ENCODE results near the gene KAT5. TPM values are rescaled to one million over a fixed set of nuclear protein-coding genes. Genes with fewer than 3 reads are reported as not detected.
"Not testable (repeated sequence)": the region's sequence is repeated elsewhere in the genome, so short reads cannot be mapped to it uniquely, and the experiment has no call there.

Gene KAT5
- total RNA-seq, 2 experiments from 2014 or later, result 60.1 to 67.1 TPM

- intact Hi-C loops (cut with micrococcal nuclease), result no loop called here
- Mint-ChIP-seq H3K27me3 (ENCODE audit: low read depth) (no peaks in the 10 kb centered on the region), H3K4me1 (ENCODE audit: low read depth) (no peaks in the 10 kb centered on the region), H3K36me3 (ENCODE audit: low read depth) (no peaks in the 10 kb centered on the region), H3K27ac (no peak overlapping the region), H3K4me3 (no peak overlapping the region), H3K9me3 (no peaks in the 10 kb centered on the region)
- DNase-seq, result no peak
- CTCF ChIA-PET, result interaction anchor here (0.6 kb wide), 2 partner anchors 151 to 492 kb away, joined by 4 read pairs; no protein-coding TSS in a partner anchor
Measured at GRCh38 chr11:65695459-65696241, 16.4 kb upstream of the KAT5 start.

- CTCF ChIA-PET, result interaction anchor here (1.2 kb wide), 1 partner anchor 83 kb away, joined by 3 read pairs; no protein-coding TSS in a partner anchor
- intact Hi-C loops (cut with micrococcal nuclease), result no loop called here
- Mint-ChIP-seq H3K4me3 (no peak overlapping the region), H3K27me3 (ENCODE audit: low read depth) (no peaks in the 10 kb centered on the region), H3K9me3 (no peaks in the 10 kb centered on the region), H3K4me1 (ENCODE audit: low read depth) (no peaks in the 10 kb centered on the region), H3K36me3 (ENCODE audit: low read depth) (no peaks in the 10 kb centered on the region), H3K27ac (no peak overlapping the region)
- DNase-seq, result no peak
Measured at GRCh38 chr11:65696802-65697552, 15.1 kb upstream of the KAT5 start.

- Mint-ChIP-seq H3K4me3 (no peak overlapping the region), H3K36me3 (ENCODE audit: low read depth) (no peaks in the 10 kb centered on the region), H3K9me3 (no peaks in the 10 kb centered on the region), H3K4me1 (ENCODE audit: low read depth) (no peaks in the 10 kb centered on the region), H3K27me3 (ENCODE audit: low read depth) (no peaks in the 10 kb centered on the region), H3K27ac (no peak overlapping the region)
- no peak for DNase-seq
- intact Hi-C loops (cut with micrococcal nuclease), result no loop called here
- CTCF ChIA-PET, result no interaction called here
Measured at GRCh38 chr11:65698205-65698604, 13.8 kb upstream of the KAT5 start.

- Mint-ChIP-seq H3K9me3 (no peaks in the 10 kb centered on the region), H3K27ac (no peak overlapping the region), H3K27me3 (ENCODE audit: low read depth) (no peaks in the 10 kb centered on the region), H3K4me1 (ENCODE audit: low read depth) (no peaks in the 10 kb centered on the region), H3K4me3 (no peak overlapping the region), H3K36me3 (ENCODE audit: low read depth) (no peaks in the 10 kb centered on the region)
- intact Hi-C loops (cut with micrococcal nuclease), result no loop called here
- CTCF ChIA-PET, result interaction anchor here (0.5 to 1.4 kb wide), 2 partner anchors 12 to 32 kb away, joined by 3 read pairs; no protein-coding TSS in a partner anchor
- no peak for DNase-seq
Measured at GRCh38 chr11:65699306-65699705, 12.7 kb upstream of the KAT5 start.

- CTCF ChIA-PET, result interaction anchor here (0.8 to 1.4 kb wide), 2 partner anchors 11 to 137 kb away, joined by 3 to 4 read pairs; no protein-coding TSS in a partner anchor
- H3K27me3 Mint-ChIP-seq (ENCODE audit: low read depth), result no peaks in the 10 kb centered on the region
- no peaks in the 10 kb centered on the region for H3K36me3 Mint-ChIP-seq (ENCODE audit: low read depth)
- DNase-seq, result no peak
- no peak overlapping the region for H3K4me3 Mint-ChIP-seq
- intact Hi-C loops (cut with micrococcal nuclease), result no loop called here
- H3K4me1 Mint-ChIP-seq (ENCODE audit: low read depth), result no peaks in the 10 kb centered on the region
- H3K27ac Mint-ChIP-seq, result no peak overlapping the region
- H3K9me3 Mint-ChIP-seq, result no peaks in the 10 kb centered on the region
Measured at GRCh38 chr11:65700399-65700798, 11.7 kb upstream of the KAT5 start.

- Mint-ChIP-seq H3K4me3 (no peak overlapping the region), H3K4me1 (ENCODE audit: low read depth) (peaks cover 1% of the 10 kb centered on the region)
Measured at GRCh38 chr11:65701686-65702085, 10.4 kb upstream of the KAT5 start.

GRCh38 chr11:65703846-65704245, 8.2 kb upstream of the KAT5 start:
- Mint-ChIP-seq H3K9me3 (no peaks in the 10 kb centered on the region), H3K36me3 (ENCODE audit: low read depth) (no peaks in the 10 kb centered on the region), H3K4me3 (no peak overlapping the region), H3K27me3 (ENCODE audit: low read depth) (no peaks in the 10 kb centered on the region), H3K4me1 (ENCODE audit: low read depth) (peaks cover 6% of the 10 kb centered on the region), H3K27ac (no peak overlapping the region)
- no peak for DNase-seq
- intact Hi-C loops (cut with micrococcal nuclease), result no loop called here
- CTCF ChIA-PET, result interaction anchor here (0.8 kb wide), 1 partner anchor 8 kb away, joined by 3 read pairs; the partner anchor contains the start of gene KAT5

More at GRCh38 chr11:65701686-65702085, 10.4 kb upstream of the KAT5 start:
- CTCF ChIA-PET, result interaction anchor here (0.6 kb wide), 1 partner anchor 120 kb away, joined by 3 read pairs; no protein-coding TSS in a partner anchor
- no peaks in the 10 kb centered on the region for H3K36me3 Mint-ChIP-seq (ENCODE audit: low read depth)
- intact Hi-C loops (cut with micrococcal nuclease), result no loop called here
- no peaks in the 10 kb centered on the region for H3K9me3 Mint-ChIP-seq
- DNase-seq, result no peak
- H3K27me3 Mint-ChIP-seq (ENCODE audit: low read depth), result no peaks in the 10 kb centered on the region
- H3K27ac Mint-ChIP-seq, result no peak overlapping the region

GRCh38 chr11:65706303-65706763, 5.7 kb upstream of the KAT5 start:
- H3K9me3 Mint-ChIP-seq; H3K27ac Mint-ChIP-seq; H3K27me3 Mint-ChIP-seq (ENCODE audit: low read depth); H3K4me1 Mint-ChIP-seq (ENCODE audit: low read depth); H3K36me3 Mint-ChIP-seq (ENCODE audit: low read depth); H3K4me3 Mint-ChIP-seq: not testable (repeated sequence)
- intact Hi-C loops (cut with micrococcal nuclease), result loop anchor here (1.0 to 2.0 kb wide), 3 partner anchors 63 to 112 kb away; no protein-coding TSS in a partner anchor
- CTCF ChIA-PET, result interaction anchor here (0.7 to 3.2 kb wide), 12 partner anchors 9 to 316 kb away, joined by 3 to 16 read pairs (median 3); partner anchors contain the start of genes AP5B1 and RNASEH2C
- peak; percentile 92 for DNase-seq

GRCh38 chr11:65707002-65707401, 5.0 kb upstream of the KAT5 start:
- H3K27me3 Mint-ChIP-seq (ENCODE audit: low read depth); H3K9me3 Mint-ChIP-seq; H3K36me3 Mint-ChIP-seq (ENCODE audit: low read depth); H3K27ac Mint-ChIP-seq; H3K4me3 Mint-ChIP-seq; DNase-seq: not testable (repeated sequence)
- intact Hi-C loops (cut with micrococcal nuclease), result loop anchor here (2.0 kb wide), 1 partner anchor 80 kb away; no protein-coding TSS in a partner anchor
- CTCF ChIA-PET, result interaction anchor here (1.2 to 3.2 kb wide), 2 partner anchors 73 to 82 kb away, joined by 3 to 16 read pairs; partner anchors contain the start of gene AP5B1
- peaks cover 11% of the 10 kb centered on the region for H3K4me1 Mint-ChIP-seq (ENCODE audit: low read depth)

GRCh38 chr11:65708451-65708850, 3.6 kb upstream of the KAT5 start:
- Mint-ChIP-seq H3K4me1 (ENCODE audit: low read depth) (peaks cover 20% of the 10 kb centered on the region), H3K27me3 (ENCODE audit: low read depth) (no peaks in the 10 kb centered on the region)

GRCh38 chr11:65709661-65710060, 2.4 kb upstream of the KAT5 start:
- H3K9me3 Mint-ChIP-seq, result no peaks in the 10 kb centered on the region
- CTCF ChIA-PET, result interaction anchor here (0.8 to 0.9 kb wide), 2 partner anchors 60 to 83 kb away, joined by 3 to 6 read pairs; no protein-coding TSS in a partner anchor
- no peak for DNase-seq
- intact Hi-C loops (cut with micrococcal nuclease), result loop anchor here (2.0 to 5.0 kb wide), 3 partner anchors 179 to 558 kb away; partner anchors contain the start of genes BANF1, EIF1AD, FIBP and RAB1B
- peaks cover 11% of the 10 kb centered on the region for H3K36me3 Mint-ChIP-seq (ENCODE audit: low read depth)
- H3K27ac Mint-ChIP-seq, result no peak overlapping the region
- no peak overlapping the region for H3K4me3 Mint-ChIP-seq
- H3K27me3 Mint-ChIP-seq (ENCODE audit: low read depth), result no peaks in the 10 kb centered on the region
- H3K4me1 Mint-ChIP-seq (ENCODE audit: low read depth), result peaks cover 28% of the 10 kb centered on the region

More at GRCh38 chr11:65708451-65708850, 3.6 kb upstream of the KAT5 start:
- CTCF ChIA-PET, result interaction anchor here (0.9 kb wide), 1 partner anchor 61 kb away, joined by 6 read pairs; no protein-coding TSS in a partner anchor
- Mint-ChIP-seq H3K4me3 (no peak overlapping the region), H3K36me3 (ENCODE audit: low read depth) (peaks cover 2% of the 10 kb centered on the region), H3K9me3 (no peaks in the 10 kb centered on the region), H3K27ac (no peak overlapping the region)
- intact Hi-C loops (cut with micrococcal nuclease), result no loop called here
- DNase-seq, result no peak

- Mint-ChIP-seq H3K4me3 (no peak overlapping the region), H3K9me3 (no peaks in the 10 kb centered on the region), H3K36me3 (ENCODE audit: low read depth) (peaks cover 17% of the 10 kb centered on the region), H3K27ac (no peak overlapping the region), H3K4me1 (ENCODE audit: low read depth) (peaks cover 34% of the 10 kb centered on the region), H3K27me3 (ENCODE audit: low read depth) (no peaks in the 10 kb centered on the region)
- intact Hi-C loops (cut with micrococcal nuclease), result loop anchor here (2.0 to 5.0 kb wide), 3 partner anchors 178 to 557 kb away; partner anchors contain the start of genes BANF1, EIF1AD, FIBP and RAB1B
- CTCF ChIA-PET, result interaction anchor here (2.2 to 2.6 kb wide), 4 partner anchors 10 to 117 kb away, joined by 8 to 35 read pairs (median 16); partner anchors contain the start of gene RNASEH2C
- no peak for DNase-seq
Measured at GRCh38 chr11:65710421-65710820, 1.6 kb upstream of the KAT5 start.

Data from activated naive CD4-positive, alpha-beta T cell treated with anti-CD3 and anti-CD28 coated beads for 36 hours (primary cell).